ENCODE measurements around the gene SPRED2. TPM values are rescaled to one million over a fixed set of nuclear protein-coding genes. Genes with fewer than 3 reads are reported as not detected.

SPRED2 gene
- polyA plus RNA-seq, 1 donor = 28.3 TPM

- DNase-seq = peak; percentile 63
Observed at GRCh38 chr2:65300761-65301711, 131.4 kb downstream of the SPRED2 start.

GRCh38 chr2:65300134-65300760 is 132.2 kb downstream of the SPRED2 start:
- peak; percentile 73 for DNase-seq

GRCh38 chr2:65299246-65299645 is 133.2 kb downstream of the SPRED2 start:
- DNase-seq = no peak

- no peak for DNase-seq
Observed at GRCh38 chr2:65298089-65298488, 134.3 kb downstream of the SPRED2 start.

- no peak for DNase-seq
Observed at GRCh38 chr2:65297544-65297943, 134.9 kb downstream of the SPRED2 start.

- DNase-seq = no peak
Observed at GRCh38 chr2:65296971-65297370, 135.4 kb downstream of the SPRED2 start.

- no peak for DNase-seq
Observed at GRCh38 chr2:65294701-65295100, 137.7 kb downstream of the SPRED2 start.

GRCh38 chr2:65294136-65294535 is 138.3 kb downstream of the SPRED2 start:
- DNase-seq = no peak

- DNase-seq = no peak
Observed at GRCh38 chr2:65293376-65293775, 139.0 kb downstream of the SPRED2 start.

- DNase-seq = peak; percentile 60
Observed at GRCh38 chr2:65292461-65293011, 139.9 kb downstream of the SPRED2 start.

- no peak for DNase-seq
Observed at GRCh38 chr2:65292106-65292400, 140.3 kb downstream of the SPRED2 start.

- DNase-seq = no peak
Observed at GRCh38 chr2:65291216-65292105, 140.9 kb downstream of the SPRED2 start.

GRCh38 chr2:65287364-65287763 is 145.0 kb downstream of the SPRED2 start:
- DNase-seq = no peak

GRCh38 chr2:65282477-65283053 is 149.8 kb downstream of the SPRED2 start:
- no peak for DNase-seq

GRCh38 chr2:65281627-65282351 is 150.6 kb downstream of the SPRED2 start:
- peak; percentile 80 for DNase-seq

GRCh38 chr2:65279756-65280155 is 152.6 kb downstream of the SPRED2 start:
- no peak for DNase-seq

- DNase-seq = no peak
Observed at GRCh38 chr2:65278531-65278981, 153.8 kb downstream of the SPRED2 start.

- no peak for DNase-seq
Observed at GRCh38 chr2:65277791-65278483, 154.5 kb downstream of the SPRED2 start.

GRCh38 chr2:65277118-65277517 is 155.3 kb downstream of the SPRED2 start:
- no peak for DNase-seq

GRCh38 chr2:65276609-65277008 is 155.8 kb downstream of the SPRED2 start:
- no peak for DNase-seq

Data from hindlimb muscle (tissue), 1 donor.